Kidney (tissue), 14 donors: Measurements from ENCODE around the gene ENAH. TPM values are rescaled to one million over a fixed set of nuclear protein-coding genes. Genes with fewer than 3 reads are reported as not detected.

Source experiments
- DNase-seq, 5 donors: peaks; one replicate each; pipeline ENCODE4 v3.0.0-alpha.2; 2013 to 2020
- FAIRE-seq: peaks from 2 replicates; lab custom pipeline; 2012; peaks lifted over from hg19 to GRCh38; lab: Jason Lieb, UNC
- H3K27ac ChIP-seq, 2 donors: one replicate each; pipeline ENCODE4 v1.7.0; 2013; ENCODE audit warnings: low read depth in 2 of 2, low read length in 2 of 2, inconsistent platforms in 1 of 2
- H3K27me3 ChIP-seq: one replicate; pipeline ENCODE4 v1.7.1; 2013; ENCODE audit warnings: low read length, inconsistent platforms; ENCODE audit not compliant: control insufficient read depth, insufficient read depth
- H3K36me3 ChIP-seq, 3 donors: one replicate each; pipeline versions ENCODE4 v1.7.0 to v1.7.1; 2013; ENCODE audit warnings: low read length in 3 of 3, control low read depth in 1 of 3, inconsistent platforms in 1 of 3; ENCODE audit not compliant: insufficient read depth in 3 of 3, control insufficient read depth in 2 of 3
- H3K4me1 ChIP-seq, 3 donors: one replicate each; pipeline versions ENCODE4 v1.7.0 to v1.7.1; 2013; ENCODE audit warnings: low read length in 3 of 3, inconsistent platforms in 1 of 3, low read depth in 1 of 3; ENCODE audit not compliant: control insufficient read depth in 2 of 3, insufficient read depth in 2 of 3
- H3K4me3 ChIP-seq, 3 donors: one replicate each; pipeline versions ENCODE4 v1.7.0 to v1.8.1; 2013; ENCODE audit warnings: low read length in 3 of 3, control low read depth in 1 of 3, inconsistent platforms in 1 of 3
- H3K9ac ChIP-seq, 3 donors: one replicate each; pipeline versions ENCODE4 v1.7.0 to v1.7.1; 2013; ENCODE audit warnings: low read length in 3 of 3, control low read depth in 1 of 3, inconsistent platforms in 1 of 3
- H3K9me3 ChIP-seq, 3 donors: one replicate each; pipeline versions ENCODE4 v1.7.0 to v1.7.1; 2013; ENCODE audit warnings: low read length in 3 of 3, control low read depth in 1 of 3, inconsistent platforms in 1 of 3; ENCODE audit not compliant: control insufficient read depth in 2 of 3, insufficient read depth in 1 of 3
- CTCF ChIP-seq: IDR thresholded peaks from 3 replicates; pipeline ENCODE4 v1.5.1; 2012; ENCODE audit warnings: mild to moderate bottlenecking, moderate library complexity, borderline replicate concordance; ENCODE audit not compliant: insufficient read depth; ENCODE audit errors: extremely low read depth
- intact Hi-C: fragments of 100-400 bp; cut with DNase I; formaldehyde crosslinking; loops from one replicate; pipeline ENCODE4 v1.11.1; 2022
- polyA plus RNA-seq: library from polyadenylated mRNA; stranded (reverse); fragments of 350-450 nt; fragmentation: Illumina TruSeq; extraction: RNeasy Lipid Tissue Mini Kit (QIAGEN cat#74804); gene quantifications from one replicate; pipeline ENCODE4 v1.2.3, GENCODE V29; 2014; ENCODE audit warnings: low read depth, low replicate concordance; ENCODE audit not compliant: insufficient read depth
- total RNA-seq: library from RNA; stranded (reverse); fragmentation: NEBNext Ultra II Directional; extraction: Animal tissue kit (Norgen Biotek cat#: 25700); gene quantifications from one replicate; pipeline ENCODE4 v1.2.1, GENCODE V29; 2021
- donor health status: control.
- donor health status: control.
- donor health status: control.
- donor health status: control.
- donor health status: control.
- donor health status: DM: yes; HTN: yes; CAD: no.
- donor health status: Normal renal cell carcinoma (clear cell type).

ENAH gene
- total and polyA plus RNA-seq, 2 donors from 2014 or later: 6.2 to 42.3 TPM

- no peaks in the 10 kb centered on the region for H3K36me3 ChIP-seq
- no peak for TF ChIP-seq CTCF
- no peaks in the 10 kb centered on the region for H3K9me3 ChIP-seq
- intact Hi-C loops: no loop called here
- H3K4me1 ChIP-seq: no peaks in the 10 kb centered on the region
- H3K9ac ChIP-seq: no peak overlapping the region
- H3K27ac ChIP-seq: no peak overlapping the region
- no peak overlapping the region for H3K4me3 ChIP-seq
- FAIRE-seq (no peak), DNase-seq (no peak)
- H3K27me3 ChIP-seq: no peaks in the 10 kb centered on the region
Measured at GRCh38 chr1:225539575-225539974, 113.3 kb downstream of the ENAH start.

- DNase-seq (no peak), FAIRE-seq (no peak)
- H3K27me3 ChIP-seq: no peaks in the 10 kb centered on the region
- no peaks in the 10 kb centered on the region for H3K4me1 ChIP-seq
- H3K9me3 ChIP-seq: no peaks in the 10 kb centered on the region
- TF ChIP-seq CTCF: no peak
- H3K9ac ChIP-seq: no peak overlapping the region
- intact Hi-C loops: no loop called here
- H3K36me3 ChIP-seq: no peaks in the 10 kb centered on the region
- H3K27ac ChIP-seq: no peak overlapping the region
- no peak overlapping the region for H3K4me3 ChIP-seq
Measured at GRCh38 chr1:225539069-225539468, 113.9 kb downstream of the ENAH start.

GRCh38 chr1:225537554-225538251 lies 115.2 kb downstream of the ENAH start:
- Histone ChIP-seq H3K9me3 (no peaks in the 10 kb centered on the region), H3K27me3 (no peaks in the 10 kb centered on the region), H3K4me1 (no peaks in the 10 kb centered on the region), H3K36me3 (no peaks in the 10 kb centered on the region), H3K9ac (no peak overlapping the region), H3K27ac (no peak overlapping the region), H3K4me3 (no peak overlapping the region)
- no peak for TF ChIP-seq CTCF
- DNase-seq (no peak), FAIRE-seq (no peak)
- intact Hi-C loops: no loop called here

GRCh38 chr1:225535280-225535679 lies 117.6 kb downstream of the ENAH start:
- H3K27me3 ChIP-seq: no peaks in the 10 kb centered on the region
- FAIRE-seq (no peak), DNase-seq (no peak)
- intact Hi-C loops: no loop called here
- no peak overlapping the region for H3K9ac ChIP-seq
- no peaks in the 10 kb centered on the region for H3K36me3 ChIP-seq
- H3K27ac ChIP-seq: no peak overlapping the region
- no peak for TF ChIP-seq CTCF
- H3K9me3 ChIP-seq: no peaks in the 10 kb centered on the region
- H3K4me1 ChIP-seq: no peaks in the 10 kb centered on the region
- H3K4me3 ChIP-seq: no peak overlapping the region
